ENCODE data around the gene AGFG1.

The AGFG1 gene

DNA sequence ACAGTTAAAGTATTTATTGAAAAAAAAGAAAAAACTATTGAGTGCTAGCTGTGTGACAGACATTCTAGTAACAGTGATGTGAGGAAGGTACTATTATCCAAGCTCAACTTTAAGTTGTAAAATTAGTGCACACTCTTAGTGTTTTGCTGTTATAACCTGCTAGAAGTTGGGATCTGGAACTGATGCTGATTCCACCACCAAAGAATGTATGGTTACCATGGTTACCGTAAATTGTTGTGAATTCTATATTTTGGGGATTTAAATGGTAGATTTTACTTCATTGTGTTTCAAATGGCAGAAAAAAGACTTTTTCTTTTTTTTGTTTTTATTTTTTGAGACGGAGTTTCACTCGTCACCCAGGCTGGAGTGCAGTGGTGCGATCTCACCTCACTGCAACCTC lies 5.3 kb downstream of the AGFG1 start:
- no peak overlapping the region for H3K4me3 ChIP-seq (ENCODE audit: control insufficient read depth, low read depth, low read length)
- TF ChIP-seq CTCF (IDR thresholded peaks at IDR 0.05; ENCODE audit: control insufficient read depth, insufficient read depth, low read depth, low read length, missing control alignments), result no peak
- no peak for DNase-seq (ENCODE audit: low read depth)

- peak; percentile 24 for DNase-seq (ENCODE audit: low read depth)
- no peak overlapping the region for H3K4me3 ChIP-seq (ENCODE audit: control insufficient read depth, low read depth, low read length)
- peak; percentile 28 for TF ChIP-seq CTCF (IDR thresholded peaks at IDR 0.05; ENCODE audit: control insufficient read depth, insufficient read depth, low read depth, low read length, missing control alignments)
Observed at GRCh38 chr2:227479865-227480475, 8.0 kb downstream of the AGFG1 start.

DNA sequence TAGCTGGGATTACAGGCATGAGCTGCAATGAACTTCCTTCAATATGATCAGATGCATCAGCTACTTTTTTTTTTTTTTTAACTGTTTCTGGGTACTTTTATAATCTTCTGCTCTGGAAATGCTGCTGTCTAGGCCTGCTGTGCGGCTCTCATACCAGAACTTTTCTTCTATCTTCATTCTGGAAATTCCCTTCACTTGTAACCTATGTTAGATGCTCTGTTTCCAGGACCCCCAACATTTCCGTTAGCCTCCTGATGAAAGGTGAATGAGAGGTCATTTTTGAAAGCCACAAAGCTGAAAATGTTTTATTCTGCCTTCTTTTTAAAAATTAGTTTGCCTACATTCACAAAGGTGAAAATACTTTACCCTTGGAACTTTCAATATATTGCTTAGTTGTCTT lies 8.6 kb downstream of the AGFG1 start:
- no peak overlapping the region for H3K4me3 ChIP-seq (ENCODE audit: control insufficient read depth, low read depth, low read length)
- no peak for DNase-seq (ENCODE audit: low read depth)
- no peak for TF ChIP-seq CTCF (IDR thresholded peaks at IDR 0.05; ENCODE audit: control insufficient read depth, insufficient read depth, low read depth, low read length, missing control alignments)

DNA sequence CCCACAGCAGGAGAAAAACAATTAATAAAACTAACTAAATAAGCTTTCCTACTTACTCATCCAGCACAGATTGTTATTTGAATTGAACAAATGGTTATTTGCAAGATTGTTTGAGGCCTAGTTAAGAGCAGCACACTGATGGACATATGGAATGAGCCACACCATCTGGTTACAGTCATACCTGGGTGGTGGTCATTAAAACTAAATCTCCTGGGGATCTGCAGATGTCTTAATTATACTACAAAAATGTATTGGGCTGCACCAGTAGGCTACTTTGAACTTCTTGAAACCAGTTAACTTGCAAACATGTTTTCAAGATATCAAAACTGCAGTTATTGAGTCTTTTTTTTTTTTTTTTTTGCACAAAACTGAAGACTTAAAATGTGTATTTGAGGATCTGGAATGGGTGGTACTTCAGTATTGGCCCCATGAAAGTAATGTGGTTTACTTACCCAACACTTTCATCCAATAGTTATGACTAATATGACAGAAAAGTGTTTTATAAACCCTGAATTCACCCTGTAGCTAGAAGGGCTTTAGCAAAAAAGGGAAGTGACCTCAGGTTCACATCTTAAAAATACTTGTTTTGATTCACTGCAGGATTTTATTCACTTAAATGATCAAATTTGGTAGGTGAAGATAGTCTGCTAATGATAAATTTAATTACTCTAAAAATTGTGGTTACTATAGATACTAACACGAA lies 10.8 kb downstream of the AGFG1 start:
- H3K4me3 ChIP-seq (ENCODE audit: control insufficient read depth, low read depth, low read length), result no peak overlapping the region
- TF ChIP-seq CTCF (IDR thresholded peaks at IDR 0.05; ENCODE audit: control insufficient read depth, insufficient read depth, low read depth, low read length, missing control alignments), result no peak
- DNase-seq (ENCODE audit: low read depth), result no peak

- no peak for TF ChIP-seq CTCF (IDR thresholded peaks at IDR 0.05; ENCODE audit: control insufficient read depth, insufficient read depth, low read depth, low read length, missing control alignments)
- no peak for DNase-seq (ENCODE audit: low read depth)
- H3K4me3 ChIP-seq (ENCODE audit: control insufficient read depth, low read depth, low read length), result no peak overlapping the region
Observed at GRCh38 chr2:227485429-227485828, 13.5 kb downstream of the AGFG1 start.

DNA sequence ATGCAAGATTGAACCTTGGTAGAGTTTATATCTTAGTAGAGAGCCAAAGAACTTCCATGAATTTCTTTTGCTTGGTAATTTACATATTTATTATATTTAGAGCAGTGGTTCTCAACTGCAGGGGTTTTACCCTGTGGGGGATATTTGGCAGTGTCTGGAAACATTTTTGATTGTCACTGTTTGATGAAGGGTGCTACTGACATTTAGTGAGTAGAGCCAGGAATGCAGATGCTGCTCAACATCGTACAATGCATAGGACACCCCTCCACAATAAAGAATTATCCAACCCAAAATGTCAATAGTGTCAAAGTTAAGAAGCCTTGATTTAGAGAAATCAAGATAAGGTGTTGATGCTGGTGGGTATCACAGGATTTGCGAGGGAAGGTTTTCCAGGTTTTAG lies 14.7 kb downstream of the AGFG1 start:
- H3K4me3 ChIP-seq (ENCODE audit: control insufficient read depth, low read depth, low read length), result no peak overlapping the region
- no peak for DNase-seq (ENCODE audit: low read depth)
- TF ChIP-seq CTCF (IDR thresholded peaks at IDR 0.05; ENCODE audit: control insufficient read depth, insufficient read depth, low read depth, low read length, missing control alignments), result no peak
